HG03439 (cell line): ENCODE measurements around the gene ZDHHC22.

ENCODE experiments used
- ATAC-seq: cut with Tn5 transposase; IDR thresholded peaks from one replicate; pipeline ENCODE4 v1.9.1; 2021; ENCODE audit warnings: mild to moderate bottlenecking, moderate library complexity; ENCODE audit not compliant: unreplicated experiment

ZDHHC22 gene

DNA sequence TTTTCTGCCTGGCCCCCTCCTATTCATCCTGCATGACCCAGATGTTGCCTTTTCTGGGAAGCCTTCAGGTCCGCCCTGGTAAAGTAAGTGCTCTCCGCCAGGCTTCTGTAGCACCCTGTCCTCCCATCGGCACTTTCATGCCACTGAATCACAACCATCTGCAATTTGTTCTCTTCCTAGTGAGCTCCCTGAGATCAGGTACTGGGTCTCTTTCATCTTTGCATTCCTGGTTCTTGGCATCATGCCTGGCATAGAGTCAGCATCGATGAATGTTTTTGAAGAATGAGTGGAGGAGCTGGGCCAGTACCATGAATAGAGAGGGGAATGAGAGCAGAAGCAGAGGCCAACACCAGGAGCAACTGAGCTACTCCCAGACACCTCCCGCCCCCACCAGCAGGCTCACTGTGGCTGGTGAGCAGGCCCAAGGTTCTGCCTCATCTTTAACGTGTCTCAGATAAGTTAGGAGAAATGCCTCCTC lies 13.1 kb downstream of the ZDHHC22 start:
- no peak for ATAC-seq

DNA sequence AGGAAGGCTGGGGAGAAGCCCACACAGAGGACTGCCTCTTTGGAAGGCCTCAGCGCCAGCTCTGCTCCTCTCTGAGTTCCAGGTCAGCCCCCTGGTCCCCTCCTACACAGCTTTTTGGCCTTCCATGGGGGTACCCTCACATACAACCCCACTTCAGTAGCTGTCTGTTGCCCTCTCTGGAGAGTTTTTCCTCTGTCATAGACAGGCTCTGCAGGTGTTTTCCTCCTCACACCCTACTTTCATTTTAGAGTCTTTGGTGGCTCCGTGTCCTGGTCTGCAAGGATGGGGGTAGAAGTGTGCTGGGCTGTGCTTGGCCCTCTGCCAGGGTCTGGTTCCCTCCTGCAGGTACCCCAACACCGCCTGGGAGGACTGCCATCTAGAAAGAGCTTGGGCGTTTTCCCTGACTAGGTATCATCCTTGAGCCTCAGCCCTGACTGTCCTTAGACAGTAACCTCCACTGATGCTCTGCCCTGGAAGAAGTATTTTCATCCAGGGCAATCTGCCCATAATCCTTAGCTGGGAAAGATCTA lies 15.1 kb downstream of the ZDHHC22 start:
- no peak for ATAC-seq

DNA sequence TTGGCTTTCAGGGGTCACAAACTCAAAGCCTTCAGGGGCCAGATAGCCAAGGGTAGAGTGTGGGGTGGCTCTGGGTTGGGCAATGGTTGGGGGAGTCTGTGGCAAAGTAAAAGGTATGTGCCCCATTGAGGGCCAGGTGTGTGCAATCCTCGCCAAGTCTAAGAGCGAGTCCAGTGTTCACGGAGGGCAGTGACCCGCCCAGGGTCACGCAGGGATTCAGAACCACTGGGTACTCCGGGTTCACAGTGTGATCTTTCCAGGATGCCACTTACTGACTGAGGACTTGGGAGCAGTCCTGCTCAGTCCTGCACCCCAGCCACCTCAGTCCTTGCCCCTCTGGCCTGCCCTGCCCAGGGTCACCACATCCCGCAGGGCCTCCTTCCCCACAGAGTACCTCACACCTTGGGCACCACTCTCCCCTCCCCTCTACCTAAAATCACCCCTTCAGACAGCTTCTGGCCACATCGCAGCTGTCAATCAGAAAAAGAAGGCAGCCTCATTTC lies 15.7 kb downstream of the ZDHHC22 start:
- ATAC-seq: no peak

DNA sequence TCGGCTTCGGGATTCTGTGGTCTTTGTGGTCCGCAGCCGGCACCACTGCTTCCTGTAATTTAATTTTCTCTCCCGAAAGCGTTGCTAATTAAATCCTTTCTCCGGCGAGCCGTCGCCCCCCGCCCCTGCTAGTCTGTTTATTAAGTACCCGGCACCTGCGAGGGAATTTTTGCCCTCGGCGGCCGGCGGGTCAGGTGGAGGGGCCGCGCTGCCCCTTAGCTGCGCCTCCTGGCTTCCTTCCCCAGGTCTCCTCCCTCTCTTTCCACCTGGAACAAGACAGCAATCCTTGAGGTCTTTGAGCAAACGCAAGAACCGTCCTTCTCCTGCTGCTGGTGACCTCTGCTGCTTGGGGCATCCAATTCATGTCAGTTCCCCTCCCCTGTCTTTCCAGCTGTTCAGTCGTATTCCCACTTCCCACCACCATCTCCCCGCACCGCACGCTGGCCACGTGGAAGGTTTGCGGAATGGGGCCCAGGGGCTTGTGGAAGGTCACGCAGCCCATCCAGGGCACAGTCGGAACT lies 16.2 kb downstream of the ZDHHC22 start:
- no peak for ATAC-seq

DNA sequence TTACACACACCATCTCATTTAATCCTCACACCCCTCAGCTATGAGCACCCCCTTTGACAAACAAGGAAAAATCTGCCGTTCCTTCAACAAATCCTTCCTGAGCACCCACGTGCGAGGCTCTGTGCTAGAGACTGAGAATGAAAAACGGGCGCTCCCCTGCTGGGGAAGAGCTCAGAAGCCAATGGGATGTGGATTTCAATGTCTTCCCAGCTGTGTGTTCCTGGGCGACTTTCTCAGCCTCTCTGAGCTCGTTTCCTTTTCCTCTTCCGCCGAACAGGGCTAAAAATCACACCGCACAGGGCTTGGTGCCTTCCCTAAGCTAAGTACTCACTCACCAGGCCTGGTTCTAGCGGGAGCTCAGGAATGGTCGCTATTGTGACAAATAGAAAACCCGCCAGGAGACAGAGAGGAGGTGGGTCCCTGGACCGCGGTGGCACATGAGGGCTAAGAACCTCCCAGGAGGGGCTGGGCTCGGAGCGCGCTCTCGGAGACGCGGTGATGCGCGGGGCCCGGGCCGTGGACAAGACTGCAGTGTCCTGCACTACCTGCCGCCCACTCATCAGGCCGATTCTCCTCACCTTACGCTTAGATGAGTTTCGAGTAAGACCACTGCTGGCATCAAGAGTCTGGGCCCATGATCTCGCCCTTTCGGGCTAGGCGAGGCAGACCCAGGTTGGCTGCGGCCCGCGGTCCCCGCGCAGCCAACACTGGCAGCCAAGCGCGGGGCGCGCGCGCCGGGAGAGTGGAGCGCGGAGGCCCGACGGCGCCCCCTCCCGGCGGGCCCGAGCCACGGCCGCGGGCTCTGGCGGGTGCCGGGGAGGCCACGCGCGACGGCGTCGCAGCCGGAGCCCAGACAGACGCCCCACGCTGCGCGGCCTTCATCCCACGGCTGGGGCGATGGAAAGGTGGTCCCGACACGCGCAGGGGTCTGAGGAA lies 17.0 kb downstream of the ZDHHC22 start:
- no peak for ATAC-seq

DNA sequence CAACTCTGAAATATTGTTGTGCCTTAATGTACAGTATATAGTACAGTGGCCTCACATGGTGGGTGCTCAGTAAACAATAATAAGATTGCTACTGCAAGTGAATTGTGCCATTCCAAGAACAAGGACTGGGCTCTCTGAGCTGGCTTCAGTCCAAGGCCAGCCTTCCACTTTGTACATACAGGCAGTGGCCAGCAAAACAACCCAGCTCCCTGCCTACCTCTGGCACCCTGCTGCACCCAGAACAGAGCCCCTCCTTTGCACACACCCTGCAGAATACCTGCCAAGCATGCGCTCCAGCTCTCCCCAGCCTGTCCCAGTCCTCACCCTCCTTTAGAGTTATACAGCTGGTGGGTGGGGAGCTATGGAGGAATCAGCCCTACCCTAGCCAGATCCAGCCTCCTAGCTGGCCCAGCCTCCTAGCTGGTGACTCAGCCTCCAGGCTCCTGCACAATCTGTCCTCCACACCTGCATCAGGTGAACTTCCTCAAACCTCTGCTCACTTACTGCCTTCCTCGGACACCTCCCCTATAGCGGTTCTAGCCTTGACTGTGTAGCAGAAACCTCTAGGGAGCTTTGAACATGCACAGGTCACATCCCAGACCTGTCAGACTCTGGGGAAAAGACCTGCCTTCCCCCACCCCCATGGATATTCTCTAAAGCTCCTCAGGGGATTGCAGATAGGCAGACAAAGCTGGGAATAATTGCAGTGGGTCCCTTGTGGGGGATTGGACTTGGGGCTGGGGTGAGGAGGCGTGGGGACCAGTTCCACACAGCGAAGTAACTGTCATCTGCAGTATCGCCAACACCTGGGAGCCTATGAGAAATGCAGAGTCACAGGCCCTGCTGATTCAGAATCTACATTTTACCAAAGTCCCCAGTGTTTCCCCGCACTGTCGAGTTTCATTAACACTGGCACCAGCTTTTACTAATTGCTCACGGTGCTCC lies 17.9 kb downstream of the ZDHHC22 start:
- ATAC-seq: no peak

DNA sequence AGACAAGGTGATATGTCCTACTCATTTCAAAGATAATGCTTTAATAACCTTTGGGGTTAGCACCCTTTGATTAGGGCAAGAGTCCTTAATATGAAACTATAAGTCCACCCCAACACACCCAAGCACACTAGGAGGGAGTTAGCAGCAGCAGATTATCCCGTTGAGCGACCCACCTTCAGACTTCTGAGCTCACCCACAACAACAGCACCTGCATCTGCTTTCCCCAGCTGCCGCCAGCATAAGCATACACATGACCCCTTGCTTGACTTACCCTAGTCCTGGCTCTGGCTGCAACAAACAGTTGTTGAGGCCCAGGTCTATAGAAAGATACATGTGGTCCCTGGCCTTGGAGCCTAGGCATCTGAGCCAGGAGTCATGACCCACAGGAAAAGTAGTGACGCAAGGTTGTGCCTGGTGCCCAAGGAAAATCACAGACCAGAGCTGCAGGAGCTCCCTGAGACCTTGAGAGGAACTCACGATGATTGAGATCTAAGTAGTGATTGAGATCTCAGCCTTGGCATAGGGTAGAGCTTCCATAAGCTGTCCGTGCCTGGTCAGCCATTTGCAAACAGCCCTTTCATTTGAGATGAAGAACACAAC lies 19.0 kb downstream of the ZDHHC22 start:
- no peak for ATAC-seq

DNA sequence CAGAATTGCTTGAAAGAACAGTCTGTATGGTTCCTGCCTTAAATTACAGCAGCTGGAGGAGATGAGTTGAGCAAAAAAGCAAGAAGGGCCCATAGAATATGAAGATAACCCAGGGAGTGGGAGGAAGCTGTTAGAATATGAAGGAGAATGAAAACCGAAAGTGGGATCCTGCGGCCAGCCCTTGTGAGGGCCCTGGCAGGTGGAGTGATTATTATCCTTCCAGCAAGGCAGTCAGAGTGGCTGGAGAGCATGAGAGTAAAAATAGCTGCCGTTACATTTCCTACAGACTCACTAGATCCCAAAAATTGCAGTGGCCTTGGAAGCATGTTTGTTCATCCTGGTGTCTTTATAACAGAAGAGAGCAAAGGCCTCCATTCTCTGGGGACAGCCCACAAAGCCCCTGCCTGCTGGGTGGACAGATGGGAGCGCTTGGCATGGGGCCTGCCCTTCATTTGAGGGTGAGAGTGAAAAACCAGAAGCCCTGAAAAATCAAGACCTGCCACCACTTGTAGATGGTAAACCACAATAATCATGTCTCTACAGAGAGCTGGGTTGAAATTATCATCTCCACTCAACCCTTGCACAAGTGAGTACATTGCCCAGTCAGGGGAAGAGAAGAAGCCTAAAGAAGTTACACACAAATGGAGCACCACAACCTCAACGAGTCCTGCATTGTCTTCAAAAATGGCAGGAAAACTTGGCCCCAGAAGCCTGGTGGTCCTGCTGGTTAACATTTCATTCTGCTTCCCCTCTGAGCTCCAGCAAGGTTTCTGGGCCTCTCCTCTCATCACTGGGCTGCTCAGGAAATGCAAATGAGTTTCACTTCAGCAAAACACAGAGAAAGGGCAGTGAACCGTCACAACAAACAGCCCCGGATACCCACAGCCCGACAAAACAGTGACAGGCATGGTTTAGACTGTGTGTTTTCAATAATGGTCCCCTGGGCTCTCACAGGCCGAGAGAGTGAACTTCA lies 20.5 kb downstream of the ZDHHC22 start:
- peak; percentile 85 for ATAC-seq

DNA sequence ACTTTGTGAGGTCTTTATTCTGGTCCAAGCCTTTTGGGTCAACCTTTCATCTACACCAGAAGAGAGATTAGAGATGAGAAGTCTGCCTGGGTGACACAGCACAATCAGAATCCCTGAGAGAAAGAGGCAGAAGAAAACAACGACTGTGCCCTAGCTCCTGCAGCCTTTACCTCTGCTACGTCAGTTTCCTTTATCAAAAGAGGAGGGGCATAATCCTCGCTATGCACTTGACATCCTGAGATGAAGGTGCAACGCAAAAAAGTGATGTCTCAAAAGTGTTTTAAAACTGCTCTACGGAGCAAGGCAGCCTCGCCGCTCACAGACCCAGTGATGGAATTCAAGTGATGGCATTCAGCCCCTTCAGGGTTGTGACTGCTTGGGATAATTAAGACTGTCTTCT lies 21.7 kb downstream of the ZDHHC22 start:
- no peak for ATAC-seq

DNA sequence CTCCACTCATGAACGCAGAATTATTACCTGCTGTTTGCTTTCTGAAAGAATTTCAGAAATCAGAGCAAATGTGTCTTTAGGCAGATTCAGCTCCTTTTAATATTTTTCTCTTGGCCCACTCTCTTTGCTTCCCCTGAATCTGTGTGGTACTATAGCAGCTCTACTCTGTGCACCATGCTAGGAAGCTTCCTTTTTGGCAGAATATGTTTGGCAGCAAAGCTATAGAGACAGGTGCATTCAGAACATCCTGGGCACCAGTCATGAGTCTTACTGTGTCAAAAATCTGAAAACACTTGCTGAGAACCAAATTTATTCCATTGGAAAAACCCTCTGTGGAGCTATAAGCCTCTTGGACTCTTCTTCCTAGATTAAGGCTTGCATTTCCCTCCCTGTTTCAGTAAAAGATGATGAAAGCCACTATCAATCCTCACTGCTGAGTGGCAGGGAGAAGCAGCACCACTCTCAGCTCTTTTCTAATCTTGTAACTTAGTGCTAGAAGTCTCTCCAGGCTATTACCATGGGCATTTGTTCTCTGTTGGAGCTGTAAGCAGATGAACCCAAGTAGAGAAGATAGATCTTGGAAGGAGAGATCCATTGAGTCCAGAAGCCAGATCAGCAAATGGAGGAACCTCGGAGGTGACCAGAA lies 25.3 kb downstream of the ZDHHC22 start:
- ATAC-seq: no peak

DNA sequence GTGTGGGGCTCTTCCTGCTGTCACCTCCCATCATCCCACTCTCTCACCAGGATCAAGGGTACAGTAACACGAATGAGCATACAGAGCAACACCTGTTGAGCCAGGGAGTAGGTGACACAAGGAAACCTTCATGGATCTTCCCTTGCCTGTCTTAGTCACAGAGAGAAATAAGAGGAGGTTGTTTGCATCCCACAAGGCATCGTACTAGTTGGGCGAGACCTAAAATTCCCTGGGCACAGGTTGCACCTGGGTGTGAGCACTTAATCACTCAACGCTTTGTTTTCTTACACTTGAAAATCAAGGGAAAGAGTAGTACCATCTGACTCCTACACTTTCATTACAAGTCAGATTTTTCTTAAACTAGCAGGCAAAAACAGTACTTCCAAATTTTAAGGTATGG lies 27.0 kb downstream of the ZDHHC22 start:
- ATAC-seq: no peak

DNA sequence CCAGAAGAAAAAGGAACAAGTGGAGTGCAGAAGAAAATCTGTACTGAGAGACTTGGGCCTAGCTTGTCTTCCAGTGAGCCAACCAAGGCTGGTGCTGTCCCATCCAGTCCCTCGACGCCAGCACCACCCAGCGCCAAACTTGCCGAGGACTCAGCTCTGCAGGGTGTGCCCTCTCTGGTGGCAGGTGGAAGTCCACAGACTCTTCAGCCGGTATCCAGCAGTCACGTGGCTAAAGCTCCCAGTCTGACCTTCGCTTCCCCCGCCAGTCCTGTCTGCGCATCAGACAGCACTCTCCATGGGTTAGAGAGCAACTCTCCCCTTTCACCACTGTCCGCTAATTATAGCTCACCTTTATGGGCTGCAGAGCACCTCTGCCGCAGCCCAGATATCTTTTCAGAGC lies 27.9 kb downstream of the ZDHHC22 start:
- ATAC-seq: no peak

DNA sequence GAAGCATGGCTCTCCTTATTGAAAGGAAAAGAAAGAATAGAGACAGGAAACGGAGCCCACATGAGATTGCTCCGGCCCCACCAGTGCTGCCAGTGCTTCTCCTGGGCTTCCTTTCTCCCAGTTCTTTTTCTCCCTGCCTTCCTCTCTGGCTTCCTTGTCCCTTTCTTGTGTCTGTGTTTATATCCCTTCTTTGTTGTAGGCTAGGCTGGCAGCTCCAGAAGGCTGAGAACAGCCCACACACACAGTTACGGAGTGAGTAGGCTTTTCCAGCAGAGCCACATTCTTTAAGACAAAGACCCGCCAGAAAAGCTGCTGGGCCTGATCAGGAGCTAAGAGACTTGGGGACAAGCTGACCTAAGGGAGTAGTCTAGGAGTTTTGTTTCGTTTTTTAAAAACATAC lies 30.6 kb downstream of the ZDHHC22 start:
- no peak for ATAC-seq

DNA sequence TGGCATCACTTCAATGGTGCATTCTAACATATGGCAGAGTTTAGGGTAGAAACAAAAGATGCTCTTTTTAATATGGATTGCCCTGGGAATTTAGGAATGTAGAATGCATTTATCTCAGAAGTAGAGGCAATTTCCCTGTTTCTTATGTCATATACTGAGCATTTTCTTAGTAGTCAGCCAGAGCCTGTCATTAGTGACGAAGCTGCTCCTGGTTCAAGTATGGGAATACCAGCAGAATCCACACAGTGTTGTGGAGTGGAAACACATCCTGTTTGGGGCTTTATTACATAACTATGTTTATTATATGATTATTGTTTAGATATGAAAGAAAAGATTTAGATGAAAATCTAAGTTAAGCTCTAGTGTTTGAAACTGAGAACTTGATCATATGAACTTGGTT lies 31.3 kb downstream of the ZDHHC22 start:
- ATAC-seq: no peak

DNA sequence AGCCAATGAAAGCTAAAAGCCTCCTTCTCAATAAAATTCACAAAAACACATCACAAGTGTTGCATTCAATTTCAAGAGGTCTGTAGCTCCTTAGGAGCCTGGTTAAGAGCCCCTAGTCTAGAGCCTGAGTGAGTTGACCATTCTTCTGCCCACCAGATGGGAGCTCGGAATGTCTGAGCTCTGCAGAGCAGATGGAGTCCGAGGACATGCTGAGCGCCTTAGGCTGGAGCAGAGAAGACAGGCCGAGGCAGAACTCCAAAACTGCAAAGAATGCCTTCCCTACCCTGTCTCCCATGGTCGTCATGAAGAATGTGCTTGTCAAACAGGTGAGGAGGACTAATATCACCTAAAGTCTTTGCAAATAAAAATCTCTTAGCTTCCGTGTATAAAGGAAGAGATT lies 31.9 kb downstream of the ZDHHC22 start:
- no peak for ATAC-seq

DNA sequence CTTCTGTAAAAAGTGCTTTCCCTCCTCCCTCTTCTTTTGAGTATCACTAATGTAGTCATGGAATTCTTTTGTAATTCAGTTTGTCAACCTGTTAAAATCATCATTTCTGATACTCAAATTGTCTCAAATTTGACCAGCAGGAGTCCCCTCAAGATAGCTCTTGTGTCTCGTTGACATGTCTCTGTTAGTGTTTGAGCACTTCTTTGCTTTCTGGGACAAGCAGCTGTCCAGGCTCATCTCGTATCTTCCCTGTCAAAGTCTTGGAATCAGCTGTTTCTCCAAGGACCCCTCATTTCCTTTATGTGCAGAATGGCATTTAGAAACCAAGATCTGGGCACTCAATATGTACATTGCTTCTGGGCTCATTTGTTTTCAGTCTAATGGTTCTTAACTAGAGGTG lies 32.8 kb downstream of the ZDHHC22 start:
- no peak for ATAC-seq

DNA sequence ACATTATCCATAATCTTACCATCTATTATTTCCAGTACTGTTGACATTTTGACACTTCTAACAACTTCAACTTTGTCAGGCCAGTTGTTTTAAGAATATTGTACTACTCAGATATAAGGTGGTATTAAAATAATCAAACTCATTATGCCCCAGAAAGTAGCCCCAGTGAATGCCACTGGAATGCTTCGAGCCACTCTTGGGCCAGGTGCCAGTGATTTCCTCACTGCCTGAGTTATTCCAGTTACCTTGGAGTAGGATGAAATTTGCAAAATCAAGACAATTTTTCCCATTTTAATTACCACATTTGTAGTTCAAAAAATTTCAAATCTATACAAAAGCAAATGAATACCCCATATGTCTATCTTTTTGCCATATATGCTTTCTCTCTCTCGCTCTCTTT lies 34.4 kb downstream of the ZDHHC22 start:
- no peak for ATAC-seq

DNA sequence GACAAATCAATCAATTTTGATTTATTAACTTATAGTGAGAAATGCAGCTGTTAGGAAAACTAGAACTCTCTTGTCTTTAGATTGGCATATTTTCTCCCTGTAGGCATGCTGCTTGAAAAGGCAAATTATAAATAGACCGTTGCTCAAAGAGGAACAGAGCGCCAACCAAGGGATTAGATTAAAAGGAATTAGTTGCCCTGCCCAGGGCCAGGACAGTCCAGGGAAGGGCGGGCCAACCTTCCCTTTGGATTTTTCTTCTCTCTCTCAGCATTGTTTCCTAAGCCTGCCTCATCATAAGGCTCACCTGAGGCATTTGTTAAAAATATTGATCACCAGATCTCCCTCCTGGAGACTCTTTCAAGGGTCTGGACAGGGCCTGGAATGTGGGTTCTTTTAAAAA lies 34.9 kb downstream of the ZDHHC22 start:
- ATAC-seq: no peak
